Stomach smooth muscle (tissue), 2 donors: ENCODE data around the gene SP9.

Experiments used
- H3K27ac ChIP-seq: one replicate; pipeline ENCODE4 v1.7.0; 2013; ENCODE audit warnings: mild to moderate bottlenecking, low read length, inconsistent platforms
- H3K27me3 ChIP-seq, 2 donors: one replicate each; pipeline ENCODE4 v1.7.0; 2013; ENCODE audit warnings: low read length in 2 of 2; ENCODE audit not compliant: insufficient read depth in 2 of 2, control insufficient read depth in 1 of 2
- H3K36me3 ChIP-seq, 2 donors: one replicate each; pipeline ENCODE4 v1.7.0; 2013; ENCODE audit warnings: low read length in 2 of 2; ENCODE audit not compliant: control insufficient read depth in 2 of 2, insufficient read depth in 2 of 2
- H3K4me1 ChIP-seq: one replicate; pipeline ENCODE4 v1.7.0; 2013; ENCODE audit warnings: low read length; ENCODE audit not compliant: control insufficient read depth, insufficient read depth
- H3K4me3 ChIP-seq, 2 donors: one replicate each; pipeline ENCODE4 v1.7.0; 2013; ENCODE audit warnings: low read length in 2 of 2
- H3K9ac ChIP-seq, 2 donors: one replicate each; pipeline ENCODE4 v1.7.0; 2013; ENCODE audit warnings: low read length in 2 of 2, mild to moderate bottlenecking in 1 of 2
- H3K9me3 ChIP-seq, 2 donors: one replicate each; pipeline ENCODE4 v1.7.0; 2013; ENCODE audit warnings: low read length in 2 of 2; ENCODE audit not compliant: control insufficient read depth in 2 of 2
- donor health status: healthy.
- donor health status: Pancreatic carcinoma.

SP9 gene

GRCh38 chr2:174334278-174334715 lies 457 bp upstream of the SP9 start:
- Histone ChIP-seq H3K27ac (no peak overlapping the region), H3K4me1 (peaks cover 34% of the 10 kb centered on the region), H3K9me3 (no peaks in the 10 kb centered on the region), H3K9ac (no peak overlapping the region), H3K36me3 (no peaks in the 10 kb centered on the region), H3K27me3 (peaks cover 83 to 98% of the 10 kb centered on the region in 2 donors), H3K4me3 (no peak overlapping the region)

GRCh38 chr2:174335254-174335987 lies 667 bp downstream of the SP9 start:
- Histone ChIP-seq H3K9me3 (no peaks in the 10 kb centered on the region), H3K9ac (no peak overlapping the region), H3K36me3 (no peaks in the 10 kb centered on the region), H3K27ac (no peak overlapping the region), H3K4me1 (peaks cover 38% of the 10 kb centered on the region), H3K4me3 (peak overlapping the region; percentile 21 to 35), H3K27me3 (peaks cover 79 to 98% of the 10 kb centered on the region in 2 donors)

GRCh38 chr2:174335988-174336500 lies 1.3 kb downstream of the SP9 start:
- peaks cover 42% of the 10 kb centered on the region for H3K4me1 ChIP-seq
- peak overlapping the region in 1 of 2 donors; percentile 55 for H3K4me3 ChIP-seq
- no peaks in the 10 kb centered on the region for H3K36me3 ChIP-seq
- H3K9me3 ChIP-seq, result no peaks in the 10 kb centered on the region
- H3K9ac ChIP-seq, result no peak overlapping the region
- H3K27ac ChIP-seq, result no peak overlapping the region
- H3K27me3 ChIP-seq, result peaks cover 80 to 98% of the 10 kb centered on the region in 2 donors

- Histone ChIP-seq H3K27ac (no peak overlapping the region), H3K36me3 (no peaks in the 10 kb centered on the region), H3K4me1 (peaks cover 44% of the 10 kb centered on the region), H3K9ac (no peak overlapping the region), H3K27me3 (peaks cover 78 to 98% of the 10 kb centered on the region in 2 donors), H3K9me3 (no peaks in the 10 kb centered on the region), H3K4me3 (peak overlapping the region in 1 of 2 donors; percentile 55)
Observed at GRCh38 chr2:174336501-174337336, 2.0 kb downstream of the SP9 start.

GRCh38 chr2:174337337-174338146 lies 2.8 kb downstream of the SP9 start:
- Histone ChIP-seq H3K36me3 (no peaks in the 10 kb centered on the region), H3K9me3 (no peaks in the 10 kb centered on the region), H3K27me3 (peaks cover 75 to 98% of the 10 kb centered on the region in 2 donors), H3K9ac (no peak overlapping the region), H3K4me1 (peaks cover 51% of the 10 kb centered on the region), H3K27ac (no peak overlapping the region), H3K4me3 (peak overlapping the region in 1 of 2 donors; percentile 55)

- no peak overlapping the region for H3K27ac ChIP-seq
- H3K36me3 ChIP-seq, result no peaks in the 10 kb centered on the region
- peaks cover 48% of the 10 kb centered on the region for H3K4me1 ChIP-seq
- no peaks in the 10 kb centered on the region for H3K9me3 ChIP-seq
- no peak overlapping the region for H3K4me3 ChIP-seq
- H3K27me3 ChIP-seq, result peaks cover 71 to 98% of the 10 kb centered on the region in 2 donors
- H3K9ac ChIP-seq, result no peak overlapping the region
Observed at GRCh38 chr2:174338147-174338605, 3.4 kb downstream of the SP9 start.

GRCh38 chr2:174338671-174339560 lies 4.2 kb downstream of the SP9 start:
- H3K4me3 ChIP-seq, result no peak overlapping the region
- no peaks in the 10 kb centered on the region for H3K36me3 ChIP-seq
- peaks cover 71 to 98% of the 10 kb centered on the region in 2 donors for H3K27me3 ChIP-seq
- no peak overlapping the region for H3K9ac ChIP-seq
- H3K27ac ChIP-seq, result no peak overlapping the region
- H3K4me1 ChIP-seq, result peaks cover 45% of the 10 kb centered on the region
- no peaks in the 10 kb centered on the region for H3K9me3 ChIP-seq

GRCh38 chr2:174339561-174340399 lies 5.0 kb downstream of the SP9 start:
- Histone ChIP-seq H3K36me3 (no peaks in the 10 kb centered on the region), H3K27me3 (peaks cover 72 to 98% of the 10 kb centered on the region in 2 donors), H3K4me1 (peaks cover 40% of the 10 kb centered on the region), H3K4me3 (no peak overlapping the region), H3K27ac (no peak overlapping the region), H3K9ac (no peak overlapping the region), H3K9me3 (no peaks in the 10 kb centered on the region)
